Naive thymus-derived CD4-positive, alpha-beta T cell (primary cell): ENCODE data around the gene HLTF. TPM values are rescaled to one million over a fixed set of nuclear protein-coding genes. Genes with fewer than 3 reads are reported as not detected.
"Not testable (repeated sequence)": the region's sequence is repeated elsewhere in the genome, so short reads cannot be mapped to it uniquely, and the experiment has no call there.

ENCODE experiments used
- ATAC-seq: fragments of 150-1000 bp; cut with Tn5 transposase; 2 replicates; pipeline ENCODE4 v1.10.0; 2021; ENCODE audit warnings: mild to moderate bottlenecking, moderate library complexity
- CTCF ChIA-PET: fragments of 350-600 bp; sonication (Branson Sonifier 250); formaldehyde crosslinking; loops from one replicate; lab custom pipeline; 2021; ENCODE audit warnings: antibody characterized with exemption; lab: Charles Lee
- POLR2A ChIA-PET: fragments of 350-600 bp; sonication (Branson Sonifier 250); formaldehyde crosslinking; loops from one replicate; lab custom pipeline; 2021; ENCODE audit warnings: antibody characterized with exemption, inconsistent platforms; lab: Charles Lee
- DNase-seq, 9 donors: peaks; one replicate each; pipeline versions ENCODE4 v3.0.0 to v3.0.0-alpha.2; 2020 to 2022; ENCODE audit warnings: mixed read lengths in 1 of 9
- H3K27ac ChIP-seq: one replicate; pipeline ENCODE4 v1.7.0; 2013; ENCODE audit warnings: mild to moderate bottlenecking, low read depth, low read length, moderate library complexity
- H3K27me3 ChIP-seq, 2 donors: one replicate each; pipeline ENCODE4 v1.7.0; 2013; ENCODE audit warnings: low read length in 2 of 2, mild to moderate bottlenecking in 2 of 2, moderate library complexity in 2 of 2; ENCODE audit not compliant: control insufficient read depth in 2 of 2, insufficient read depth in 2 of 2
- H3K36me3 ChIP-seq, 3 experiments: 1 replicate in 2 of 3; 2 replicates in 1 of 3; pipeline ENCODE4 v1.7.0; 2013; ENCODE audit warnings: low read length in 3 of 3, mild to moderate bottlenecking in 3 of 3, moderate library complexity in 1 of 3; ENCODE audit not compliant: insufficient read depth in 3 of 3, control insufficient read depth in 2 of 3
- H3K4me1 ChIP-seq, 2 donors: one replicate each; pipeline ENCODE4 v1.7.0; 2013; ENCODE audit warnings: low read length in 2 of 2, mild to moderate bottlenecking in 2 of 2, moderate library complexity in 1 of 2; ENCODE audit not compliant: control insufficient read depth in 2 of 2, insufficient read depth in 2 of 2
- H3K4me3 ChIP-seq: 2 replicates; pipeline ENCODE4 v1.7.0; 2013; ENCODE audit warnings: mild to moderate bottlenecking, low read length
- H3K9me3 ChIP-seq, 3 experiments: 1 replicate in 2 of 3; 2 replicates in 1 of 3; pipeline ENCODE4 v1.7.0; 2013; ENCODE audit warnings: low read length in 3 of 3; ENCODE audit not compliant: control insufficient read depth in 2 of 3
- H3K27ac Mint-ChIP-seq, 9 donors: one replicate each; pipeline ENCODE4 v1.8.0; 2020 to 2022; ENCODE audit warnings: mixed read lengths in 9 of 9, mild to moderate bottlenecking in 8 of 9, moderate library complexity in 5 of 9, inconsistent platforms in 2 of 9
- H3K27me3 Mint-ChIP-seq, 5 donors: one replicate each; pipeline ENCODE4 v1.8.0; 2021 to 2022; ENCODE audit warnings: mixed read lengths in 5 of 5, mild to moderate bottlenecking in 1 of 5
- H3K36me3 Mint-ChIP-seq, 5 donors: one replicate each; pipeline ENCODE4 v1.8.0; 2020 to 2022; ENCODE audit warnings: mixed read lengths in 5 of 5, mild to moderate bottlenecking in 3 of 5, inconsistent platforms in 1 of 5
- H3K4me1 Mint-ChIP-seq, 7 donors: one replicate each; pipeline ENCODE4 v1.8.0; 2020 to 2022; ENCODE audit warnings: mixed read lengths in 7 of 7, mild to moderate bottlenecking in 3 of 7, inconsistent platforms in 1 of 7
- H3K4me3 Mint-ChIP-seq, 10 donors: one replicate each; pipeline ENCODE4 v1.8.0; 2020 to 2022; ENCODE audit warnings: mild to moderate bottlenecking in 10 of 10, mixed read lengths in 10 of 10, moderate library complexity in 6 of 10, inconsistent platforms in 2 of 10
- H3K9me3 Mint-ChIP-seq, 11 donors: one replicate each; pipeline ENCODE4 v1.8.0; 2020 to 2022; ENCODE audit warnings: mixed read lengths in 11 of 11, mild to moderate bottlenecking in 4 of 11, inconsistent platforms in 1 of 11, moderate library complexity in 1 of 11
- intact Hi-C, 2 donors: fragments of 100-400 bp; cut with micrococcal nuclease; formaldehyde crosslinking; loops; one replicate each; pipeline ENCODE4 v1.15.1; 2023
- polyA plus RNA-seq, 2 donors: library from polyadenylated mRNA; unstranded; fragments of 300-500 nt; fragmentation: Illumina TruSeq; gene quantifications; one replicate each; pipeline ENCODE4 v1.2.3, GENCODE V29; 2021
- total RNA-seq, 6 experiments: library from RNA in 5 of 6; stranded (reverse) in 5 of 6; gene quantifications; 1 replicate in 5 of 6; 2 replicates in 1 of 6; pipeline ENCODE4 v1.2.3 and lab custom pipeline; 2021 to 2026

Gene HLTF
- total and polyA plus RNA-seq, 7 experiments from 2014 or later = 9.1 to 26.5 (median 18.5) TPM

DNA sequence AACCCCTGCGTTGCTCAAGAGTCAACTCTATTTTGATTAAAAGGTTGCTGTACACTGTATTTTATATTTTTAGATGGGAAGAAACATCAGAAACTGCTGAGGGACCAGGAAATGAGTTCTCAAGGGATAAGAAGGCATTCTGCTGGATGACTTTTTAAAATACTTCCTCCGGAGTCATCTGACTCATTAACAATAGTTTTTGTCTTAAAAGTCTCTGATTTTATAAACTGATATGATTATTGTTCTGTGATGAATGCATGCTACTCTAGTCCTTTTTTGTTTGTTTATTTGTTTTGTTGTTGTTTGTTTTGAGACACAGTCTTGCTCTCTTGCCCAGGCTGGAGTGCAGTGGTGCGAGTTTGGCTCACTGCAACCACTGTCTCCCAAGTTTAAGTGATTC, 18.2 kb upstream of the HLTF start:
- H3K4me3 Mint-ChIP-seq = no peak overlapping the region
- no peak for ATAC-seq
- DNase-seq = no peak
- POLR2A ChIA-PET = no interaction called here
- H3K27ac Mint-ChIP-seq = no peak overlapping the region
- Histone ChIP-seq H3K27ac (no peak overlapping the region), H3K4me3 (no peak overlapping the region), H3K27me3 (no peaks in the 10 kb centered on the region), H3K9me3 (no peaks in the 10 kb centered on the region), H3K4me1 (no peaks in the 10 kb centered on the region), H3K36me3 (no peaks in the 10 kb centered on the region)
- no peaks in the 10 kb centered on the region for H3K36me3 Mint-ChIP-seq
- CTCF ChIA-PET = no interaction called here
- H3K27me3 Mint-ChIP-seq = peaks cover 0 to 40% (median 13%) of the 10 kb centered on the region in 5 donors
- intact Hi-C loops = no loop called here
- no peaks in the 10 kb centered on the region for H3K4me1 Mint-ChIP-seq
- H3K9me3 Mint-ChIP-seq = peaks cover 0 to 16% (median 7%) of the 10 kb centered on the region in 11 donors

DNA sequence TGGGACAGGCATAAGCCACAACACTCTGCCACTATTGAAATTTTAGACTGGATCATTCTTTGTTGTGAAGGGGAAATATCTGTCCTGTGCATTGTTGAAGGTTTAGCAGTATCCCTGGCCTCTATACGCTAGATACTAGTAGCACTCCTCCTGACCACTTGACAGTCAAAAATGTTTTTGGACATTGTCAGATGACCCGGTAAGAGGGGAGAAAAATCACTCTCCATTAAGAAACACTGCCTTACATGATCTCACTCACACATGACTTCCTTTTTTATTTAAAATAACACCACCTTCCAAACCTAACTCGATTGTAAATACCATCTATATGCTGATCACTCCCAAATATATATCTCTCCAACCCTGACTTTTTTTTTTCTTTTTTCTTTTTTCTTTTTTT, 15.3 kb upstream of the HLTF start:
- Mint-ChIP-seq H3K9me3 (peaks cover 0 to 15% (median 6%) of the 10 kb centered on the region in 11 donors), H3K27me3 (peaks cover 0 to 35% (median 7%) of the 10 kb centered on the region in 5 donors), H3K4me3 (no peak overlapping the region), H3K27ac (no peak overlapping the region), H3K4me1 (no peaks in the 10 kb centered on the region), H3K36me3 (no peaks in the 10 kb centered on the region)
- Histone ChIP-seq H3K9me3 (no peaks in the 10 kb centered on the region), H3K4me3 (no peak overlapping the region), H3K4me1 (no peaks in the 10 kb centered on the region), H3K27ac (no peak overlapping the region), H3K27me3 (no peaks in the 10 kb centered on the region), H3K36me3 (no peaks in the 10 kb centered on the region)
- ATAC-seq (no peak), DNase-seq (no peak)
- ChIA-PET CTCF (no interaction called here), POLR2A (no interaction called here)
- intact Hi-C loops = no loop called here

DNA sequence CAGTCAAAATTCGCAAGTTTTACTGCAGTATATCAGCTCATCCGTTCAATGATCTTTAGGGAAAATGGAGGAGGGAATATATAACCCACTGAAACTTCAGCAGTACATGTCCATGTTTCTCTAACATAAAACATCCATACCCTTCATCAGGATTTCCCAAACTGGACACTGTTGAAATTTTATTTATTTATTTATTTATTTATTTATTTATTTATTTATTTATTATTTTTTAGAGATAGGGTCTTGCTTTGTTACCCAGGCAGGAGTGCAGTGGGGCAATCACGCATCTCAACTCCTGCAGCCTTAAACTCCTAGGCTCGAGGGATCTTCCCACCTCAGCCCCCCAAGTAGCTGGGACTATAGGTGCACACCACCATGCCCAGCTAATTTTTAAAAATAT, 14.8 kb upstream of the HLTF start:
- no peaks in the 10 kb centered on the region for H3K36me3 Mint-ChIP-seq
- no peak overlapping the region for H3K27ac Mint-ChIP-seq
- POLR2A ChIA-PET = no interaction called here
- no peaks in the 10 kb centered on the region for H3K4me1 ChIP-seq
- DNase-seq (no peak), ATAC-seq (no peak)
- intact Hi-C loops = no loop called here
- H3K4me1 Mint-ChIP-seq = no peaks in the 10 kb centered on the region
- H3K4me3 Mint-ChIP-seq = no peak overlapping the region
- no peak overlapping the region for H3K27ac ChIP-seq
- H3K9me3 Mint-ChIP-seq = peaks cover 0 to 10% (median 5%) of the 10 kb centered on the region in 11 donors
- H3K27me3 ChIP-seq = no peaks in the 10 kb centered on the region
- no peaks in the 10 kb centered on the region for H3K36me3 ChIP-seq
- CTCF ChIA-PET = no interaction called here
- no peaks in the 10 kb centered on the region for H3K9me3 ChIP-seq
- no peak overlapping the region for H3K4me3 ChIP-seq
- peaks cover 0 to 30% (median 7%) of the 10 kb centered on the region in 5 donors for H3K27me3 Mint-ChIP-seq

DNA sequence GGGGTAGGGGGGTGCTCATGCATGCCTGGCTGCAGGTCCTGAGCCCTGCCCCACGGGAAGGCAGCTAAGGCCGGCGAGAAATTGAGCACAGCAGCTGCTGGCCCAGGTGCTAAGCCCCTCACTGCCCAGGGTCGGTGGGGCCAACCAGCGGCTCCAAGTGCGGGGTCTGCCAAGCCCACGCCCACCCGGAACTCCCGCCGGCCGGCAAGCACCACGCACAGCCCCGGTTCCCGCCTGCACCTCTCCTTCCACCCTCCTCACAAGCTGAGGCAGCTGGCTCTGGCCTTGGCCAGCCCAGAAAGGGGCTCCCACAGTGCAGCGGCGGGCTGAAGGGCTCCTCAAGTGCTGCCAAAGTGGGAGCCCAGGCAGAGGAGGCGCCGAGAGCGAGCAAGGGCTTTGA, 11.7 kb upstream of the HLTF start:
- H3K4me1 ChIP-seq, CTCF ChIA-PET, H3K9me3 ChIP-seq, POLR2A ChIA-PET, H3K4me3 Mint-ChIP-seq, H3K4me1 Mint-ChIP-seq, H3K27ac Mint-ChIP-seq, H3K9me3 Mint-ChIP-seq, H3K36me3 Mint-ChIP-seq, ATAC-seq, H3K27ac ChIP-seq, H3K4me3 ChIP-seq, intact Hi-C loops, H3K36me3 ChIP-seq, DNase-seq, H3K27me3 ChIP-seq: not testable (repeated sequence)
- H3K27me3 Mint-ChIP-seq = peaks cover 0 to 18% (median 7%) of the 10 kb centered on the region in 5 donors

DNA sequence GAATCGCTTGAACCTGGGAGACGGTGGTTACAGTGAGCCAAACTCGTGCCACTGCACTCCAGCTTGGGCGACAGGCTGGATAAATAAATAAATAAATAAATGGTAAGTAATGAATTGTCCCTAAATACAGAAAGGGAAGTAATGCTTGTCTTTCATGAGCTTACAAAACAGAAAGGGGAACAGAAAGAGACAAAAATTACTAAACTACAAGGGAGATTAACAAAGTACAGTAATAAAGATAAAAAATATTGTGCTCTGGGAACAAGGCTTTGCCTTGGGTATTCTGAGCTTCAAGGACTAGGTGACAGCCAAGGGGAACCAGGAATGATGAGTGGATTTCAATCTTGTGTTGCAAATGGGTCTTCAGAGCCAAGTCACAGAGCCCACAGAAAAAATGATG, 9.2 kb upstream of the HLTF start:
- Mint-ChIP-seq H3K36me3 (no peaks in the 10 kb centered on the region), H3K27ac (no peak overlapping the region), H3K9me3 (no peaks in the 10 kb centered on the region), H3K27me3 (peaks cover 0 to 8% (median 0%) of the 10 kb centered on the region in 5 donors), H3K4me1 (no peaks in the 10 kb centered on the region), H3K4me3 (no peak overlapping the region)
- no peaks in the 10 kb centered on the region for H3K36me3 ChIP-seq
- no peak overlapping the region for H3K27ac ChIP-seq
- ChIA-PET POLR2A (no interaction called here), CTCF (no interaction called here)
- H3K9me3 ChIP-seq = no peaks in the 10 kb centered on the region
- DNase-seq (no peak), ATAC-seq (peak; percentile 37)
- H3K4me3 ChIP-seq = no peak overlapping the region
- intact Hi-C loops = no loop called here
- no peaks in the 10 kb centered on the region for H3K4me1 ChIP-seq
- H3K27me3 ChIP-seq = no peaks in the 10 kb centered on the region

DNA sequence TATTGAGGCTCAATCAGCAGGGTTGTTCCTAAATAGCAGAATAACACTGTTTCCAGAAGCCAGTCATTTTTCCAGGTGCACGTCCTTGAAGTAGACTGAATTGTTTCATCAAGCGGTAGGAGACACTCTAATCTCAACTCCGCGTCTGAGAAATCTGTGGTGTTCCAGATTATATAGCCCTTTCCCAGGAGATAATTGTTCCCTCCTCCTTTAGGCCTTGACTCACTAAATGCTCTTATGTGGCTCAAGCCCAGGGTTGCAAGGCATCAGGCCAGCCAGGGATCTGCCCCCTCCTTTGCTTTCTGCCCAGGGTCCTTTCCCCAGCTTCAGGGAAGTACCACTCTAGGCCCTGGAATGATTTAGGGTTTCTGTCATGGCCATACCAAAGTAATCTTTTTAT, 5.7 kb upstream of the HLTF start:
- H3K4me1 Mint-ChIP-seq = peaks cover 0 to under 1% (median 0%) of the 10 kb centered on the region in 7 donors
- ATAC-seq = no peak
- no peak overlapping the region for H3K4me3 ChIP-seq
- H3K27ac ChIP-seq = no peak overlapping the region
- H3K36me3 Mint-ChIP-seq = no peaks in the 10 kb centered on the region
- no peaks in the 10 kb centered on the region for H3K36me3 ChIP-seq
- ChIA-PET CTCF (no interaction called here), POLR2A (interaction anchor here (1.2 kb wide), 1 partner anchor 22 kb away, joined by 4 read pairs; no protein-coding TSS in a partner anchor)
- intact Hi-C loops = no loop called here
- no peak overlapping the region for H3K27ac Mint-ChIP-seq
- H3K4me3 Mint-ChIP-seq = no peak overlapping the region
- H3K9me3 ChIP-seq = no peaks in the 10 kb centered on the region
- no peak for DNase-seq
- no peaks in the 10 kb centered on the region for H3K9me3 Mint-ChIP-seq
- H3K27me3 Mint-ChIP-seq = peaks cover 0 to 4% (median 0%) of the 10 kb centered on the region in 5 donors
- H3K27me3 ChIP-seq = no peaks in the 10 kb centered on the region
- H3K4me1 ChIP-seq = peaks cover 0 to 1% of the 10 kb centered on the region in 2 donors

DNA sequence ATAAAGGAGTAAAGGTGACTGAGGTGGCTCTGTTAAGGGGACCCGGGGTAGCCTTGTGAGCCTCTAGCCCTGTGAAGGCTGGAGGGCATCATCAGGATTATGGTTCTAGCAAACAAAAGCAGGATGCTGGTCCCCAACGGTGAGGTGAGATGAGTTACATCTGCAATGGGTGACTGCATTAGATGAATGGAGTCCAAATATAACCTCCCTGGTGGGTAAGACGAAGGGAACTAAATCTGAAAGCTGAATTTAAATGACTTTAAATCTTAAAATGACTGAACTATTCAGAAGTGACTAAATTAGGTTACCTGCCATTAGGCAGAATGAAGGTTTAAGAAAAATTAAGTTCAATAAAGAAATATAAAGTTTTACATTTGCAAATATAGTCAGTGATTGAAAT, 4.6 kb upstream of the HLTF start:
- Mint-ChIP-seq H3K27ac (no peak overlapping the region), H3K27me3 (no peaks in the 10 kb centered on the region), H3K36me3 (no peaks in the 10 kb centered on the region), H3K4me1 (peaks cover 0 to 6% (median 4%) of the 10 kb centered on the region in 7 donors), H3K9me3 (peaks cover 0 to 1% (median 0%) of the 10 kb centered on the region in 11 donors), H3K4me3 (no peak overlapping the region)
- Histone ChIP-seq H3K4me3 (no peak overlapping the region), H3K27ac (no peak overlapping the region), H3K9me3 (no peaks in the 10 kb centered on the region), H3K4me1 (peaks cover 4 to 5% of the 10 kb centered on the region in 2 donors), H3K27me3 (no peaks in the 10 kb centered on the region), H3K36me3 (no peaks in the 10 kb centered on the region)
- no peak for ATAC-seq
- intact Hi-C loops = no loop called here
- ChIA-PET CTCF (no interaction called here), POLR2A (no interaction called here)
- no peak for DNase-seq
